Activated B cell treated with CpG ODN at 0.5 μM for 24 hours (primary cell): Measurements from ENCODE around the gene TUBB3. TPM values are rescaled to one million over a fixed set of nuclear protein-coding genes. Genes with fewer than 3 reads are reported as not detected.

ENCODE experiments used
- ATAC-seq: fragments of 200-7000 bp; cut with Tn5 transposase; one replicate; pipeline ENCODE4 v1.10.0; 2021; ENCODE audit warnings: low read depth, mild to moderate bottlenecking, moderate library complexity
- CTCF ChIA-PET: fragments of 350-600 bp; sonication (Branson Sonifier 250); formaldehyde crosslinking; loops from one replicate; lab custom pipeline; 2021; ENCODE audit warnings: antibody characterized with exemption; lab: Charles Lee
- POLR2A ChIA-PET: fragments of 350-600 bp; sonication (Branson Sonifier 250); formaldehyde crosslinking; loops from one replicate; lab custom pipeline; 2021; ENCODE audit warnings: antibody characterized with exemption; lab: Charles Lee
- DNase-seq: peaks from one replicate; pipeline ENCODE4 v3.0.0; 2022
- H3K27ac Mint-ChIP-seq: one replicate; pipeline ENCODE4 v1.8.0; 2020; ENCODE audit warnings: mixed read lengths
- H3K27me3 Mint-ChIP-seq: one replicate; pipeline ENCODE4 v1.8.0; 2021; ENCODE audit warnings: mixed read lengths
- H3K36me3 Mint-ChIP-seq: one replicate; pipeline ENCODE4 v1.8.0; 2021; ENCODE audit warnings: low read depth, mixed read lengths
- H3K4me1 Mint-ChIP-seq: one replicate; pipeline ENCODE4 v1.8.0; 2021; ENCODE audit warnings: mixed read lengths
- H3K4me3 Mint-ChIP-seq: one replicate; pipeline ENCODE4 v1.8.0; 2020; ENCODE audit warnings: mild to moderate bottlenecking, mixed read lengths
- H3K9me3 Mint-ChIP-seq: one replicate; pipeline ENCODE4 v1.8.0; 2020; ENCODE audit warnings: mixed read lengths
- CTCF ChIP-seq: fragments of 200-600 bp; IDR thresholded peaks from one replicate; pipeline ENCODE4 v1.8.0; 2022; ENCODE audit warnings: antibody characterized with exemption, mild to moderate bottlenecking
- intact Hi-C: fragments of 100-400 bp; cut with micrococcal nuclease; formaldehyde crosslinking; loops from one replicate; pipeline ENCODE4 v1.15.1; 2024
- total RNA-seq: library from RNA; stranded (reverse); gene quantifications from 2 replicates; pipeline ENCODE4 v1.2.3, GENCODE V29; 2022

TUBB3 gene
- total RNA-seq, 1 donor from 2014 or later, result 0.33 TPM

- no peak overlapping the region for H3K27ac Mint-ChIP-seq
- DNase-seq (peak; percentile 61), ATAC-seq (peak; percentile 80)
- intact Hi-C loops, result loop anchor here (1.0 to 2.0 kb wide), 2 partner anchors 30 to 101 kb away; partner anchors contain the start of genes DBNDD1 and DEF8
- H3K4me1 Mint-ChIP-seq, result peaks cover 28% of the 10 kb centered on the region
- H3K36me3 Mint-ChIP-seq, result no peaks in the 10 kb centered on the region
- H3K27me3 Mint-ChIP-seq, result peaks cover 17% of the 10 kb centered on the region
- no peak for TF ChIP-seq CTCF
- H3K4me3 Mint-ChIP-seq, result peak overlapping the region; percentile 66
- no peaks in the 10 kb centered on the region for H3K9me3 Mint-ChIP-seq
- ChIA-PET CTCF (interaction anchor here (0.9 to 1.8 kb wide), 3 partner anchors 8 to 212 kb away, joined by 3 to 6 read pairs (median 3); no protein-coding TSS in a partner anchor), POLR2A (interaction anchor here (0.6 to 1.3 kb wide), 5 partner anchors 11 to 64 kb away, joined by 3 to 6 read pairs (median 3); partner anchors contain the start of gene DEF8)
Observed at GRCh38 chr16:89917773-89918452, 5.2 kb upstream of the TUBB3 start.

- Mint-ChIP-seq H3K4me3 (peak within 1 kb of the TSS; percentile 66), H3K4me1 (peaks cover 28% of the 10 kb centered on the region), H3K36me3 (no peaks in the 10 kb centered on the region), H3K9me3 (no peaks in the 10 kb centered on the region), H3K27ac (no peak within 1 kb of the TSS), H3K27me3 (peaks cover 17% of the 10 kb centered on the region)
- CTCF ChIA-PET, result interaction anchor here (0.9 to 1.8 kb wide), 3 partner anchors 8 to 213 kb away, joined by 3 to 6 read pairs (median 3); no protein-coding TSS in a partner anchor
- ATAC-seq (peak; percentile 29), DNase-seq (peak; percentile 40)
- POLR2A ChIA-PET, result interaction anchor here (1.2 to 1.3 kb wide), 3 partner anchors 29 to 63 kb away, joined by 3 to 4 read pairs (median 3); partner anchors contain the start of gene DEF8
- intact Hi-C loops, result loop anchor here (1.0 to 2.0 kb wide), 2 partner anchors 30 to 100 kb away; partner anchors contain the start of genes DBNDD1 and DEF8
- TF ChIP-seq CTCF, result no peak
Observed at GRCh38 chr16:89918453-89919347, 4.4 kb upstream of the TUBB3 start, which contains the start of gene MC1R. Gene MC1R (plus strand): TSS chr16:89918862. CDS start chr16:89919259, 397 bp downstream.

GRCh38 chr16:89919535-89920406, 3.4 kb upstream of the TUBB3 start:
- DNase-seq, result peak; percentile 12
- ChIA-PET POLR2A (no interaction called here), CTCF (interaction anchor here (1.8 kb wide), 1 partner anchor 10 kb away, joined by 6 read pairs; no protein-coding TSS in a partner anchor)
- Mint-ChIP-seq H3K4me3 (peak overlapping the region; percentile 15), H3K27me3 (peaks cover 20% of the 10 kb centered on the region), H3K36me3 (no peaks in the 10 kb centered on the region), H3K27ac (no peak overlapping the region), H3K9me3 (no peaks in the 10 kb centered on the region), H3K4me1 (peaks cover 32% of the 10 kb centered on the region)
- intact Hi-C loops, result loop anchor here (2.0 kb wide), 1 partner anchor 99 kb away; the partner anchor contains the start of gene DBNDD1
- ATAC-seq, result no peak
- TF ChIP-seq CTCF, result no peak

DNA sequence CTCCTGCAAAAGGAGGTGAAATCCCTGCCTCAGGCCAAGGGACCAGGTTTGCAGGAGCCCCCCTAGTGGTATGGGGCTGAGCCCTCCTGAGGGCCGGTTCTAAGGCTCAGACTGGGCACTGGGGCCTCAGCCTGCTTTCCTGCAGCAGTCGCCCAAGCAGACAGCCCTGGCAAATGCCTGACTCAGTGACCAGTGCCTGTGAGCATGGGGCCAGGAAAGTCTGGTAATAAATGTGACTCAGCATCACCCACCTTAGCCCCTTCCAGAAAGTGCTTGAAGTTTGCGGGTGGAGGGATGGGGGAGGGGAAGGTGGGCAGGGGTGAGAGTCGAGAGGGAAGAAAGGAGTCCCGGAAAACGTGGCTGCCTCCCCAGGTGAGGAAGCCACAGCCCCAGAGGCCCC, 2.4 kb upstream of the TUBB3 start:
- Mint-ChIP-seq H3K4me1 (peaks cover 38% of the 10 kb centered on the region), H3K27me3 (peaks cover 20% of the 10 kb centered on the region)

More for the DNA sequence above, 2.4 kb upstream of the TUBB3 start:
- H3K36me3 Mint-ChIP-seq, result no peaks in the 10 kb centered on the region
- no peak for TF ChIP-seq CTCF
- H3K27ac Mint-ChIP-seq, result no peak overlapping the region
- POLR2A ChIA-PET, result no interaction called here
- CTCF ChIA-PET, result no interaction called here
- intact Hi-C loops, result no loop called here
- no peak overlapping the region for H3K4me3 Mint-ChIP-seq
- no peak for ATAC-seq
- H3K9me3 Mint-ChIP-seq, result no peaks in the 10 kb centered on the region
- DNase-seq, result no peak
